ENCODE results near the gene UBE2L6. TPM values are rescaled to one million over a fixed set of nuclear protein-coding genes. Genes with fewer than 3 reads are reported as not detected.

UBE2L6 gene
- polyA plus RNA-seq, 3 donors, result 101 to 284 (median 268) TPM

GRCh38 chr11:57501953-57502352, 65.5 kb downstream of the UBE2L6 start:
- H3K36me3 ChIP-seq (replicated peaks in 1 of 2; ENCODE audit: control insufficient read depth in 1 of 2, insufficient read depth in 2 of 2, low read length in 2 of 2), result peaks cover 14 to 28% of the 10 kb centered on the region in 2 donors
- no peaks in the 10 kb centered on the region for H3K27me3 ChIP-seq (ENCODE audit: control insufficient read depth in 2 of 2, insufficient read depth in 2 of 2, low read length in 2 of 2)
- H3K27ac Mint-ChIP-seq, result peak overlapping the region in 2 of 7 donors; percentile 21 to 40
- no peak overlapping the region for H3K9ac ChIP-seq (ENCODE audit: insufficient read depth, low read length, poor library complexity, severe bottlenecking)
- no peaks in the 10 kb centered on the region for H3K27me3 Mint-ChIP-seq (ENCODE audit: low read depth in 3 of 3)
- no peaks in the 10 kb centered on the region for H3K9me3 Mint-ChIP-seq
- peaks cover 4 to 10% of the 10 kb centered on the region in 2 donors for H3K4me1 ChIP-seq (ENCODE audit: control insufficient read depth in 1 of 2, insufficient read depth in 2 of 2, low read length in 2 of 2)
- whole genome bisulfite sequencing (ENCODE audit: insufficient coverage), result 100% methylated on average over 2 of the region's 4 CpGs
- H3K27ac ChIP-seq (ENCODE audit: low read depth in 1 of 2, low read length in 2 of 2), result no peak overlapping the region
- H3K4me2 ChIP-seq (replicated peaks; ENCODE audit: extremely low read depth, low read length, poor library complexity, severe bottlenecking), result no peak overlapping the region
- H3K36me3 Mint-ChIP-seq, result peaks cover 18 to 46% of the 10 kb centered on the region in 2 donors
- H3K79me2 ChIP-seq (ENCODE audit: insufficient read depth, low read length), result peaks cover 12% of the 10 kb centered on the region
- H2AFZ ChIP-seq (ENCODE audit: insufficient read depth, low read depth, low read length, poor library complexity, severe bottlenecking), result no peak overlapping the region
- peaks cover 8% of the 10 kb centered on the region for H3K4me1 Mint-ChIP-seq
- TF ChIP-seq, protein P1, sequence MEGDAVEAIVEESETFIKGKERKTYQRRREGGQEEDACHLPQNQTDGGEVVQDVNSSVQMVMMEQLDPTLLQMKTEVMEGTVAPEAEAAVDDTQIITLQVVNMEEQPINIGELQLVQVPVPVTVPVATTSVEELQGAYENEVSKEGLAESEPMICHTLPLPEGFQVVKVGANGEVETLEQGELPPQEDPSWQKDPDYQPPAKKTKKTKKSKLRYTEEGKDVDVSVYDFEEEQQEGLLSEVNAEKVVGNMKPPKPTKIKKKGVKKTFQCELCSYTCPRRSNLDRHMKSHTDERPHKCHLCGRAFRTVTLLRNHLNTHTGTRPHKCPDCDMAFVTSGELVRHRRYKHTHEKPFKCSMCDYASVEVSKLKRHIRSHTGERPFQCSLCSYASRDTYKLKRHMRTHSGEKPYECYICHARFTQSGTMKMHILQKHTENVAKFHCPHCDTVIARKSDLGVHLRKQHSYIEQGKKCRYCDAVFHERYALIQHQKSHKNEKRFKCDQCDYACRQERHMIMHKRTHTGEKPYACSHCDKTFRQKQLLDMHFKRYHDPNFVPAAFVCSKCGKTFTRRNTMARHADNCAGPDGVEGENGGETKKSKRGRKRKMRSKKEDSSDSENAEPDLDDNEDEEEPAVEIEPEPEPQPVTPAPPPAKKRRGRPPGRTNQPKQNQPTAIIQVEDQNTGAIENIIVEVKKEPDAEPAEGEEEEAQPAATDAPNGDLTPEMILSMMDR (IDR thresholded peaks at IDR 0.05), result no peak
- H3K4me3 Mint-ChIP-seq, result no peak overlapping the region
- H4K20me1 ChIP-seq (ENCODE audit: insufficient read depth, low read length), result no peaks in the 10 kb centered on the region
- DNase-seq, result no peak
- no peak overlapping the region for H3K4me3 ChIP-seq (replicated peaks in 1 of 3; ENCODE audit: low read depth in 2 of 3, low read length in 3 of 3)
- intact Hi-C loops (cut with micrococcal nuclease), result no loop called here
- no peaks in the 10 kb centered on the region for H3K9me3 ChIP-seq (replicated peaks in 1 of 2; ENCODE audit: control insufficient read depth in 1 of 2, insufficient read depth in 1 of 2, low read length in 2 of 2)

Small RNA genes lying within 50 kb of the gene (small RNA-seq; reads per million reads assigned to genes)
- gene RN7SL605P (ENCODE audit: insufficient read length, low read depth), result not detected

Other genes with a start within 250 kb of the UBE2L6 start
- gene TNKS1BP1, start 242.7 kb downstream of the UBE2L6 start, polyA plus RNA-seq, result 1 to 10 TPM in 1 of 3 donors, under 1 TPM in 2; 0.29 to 1.2 (median 0.50) TPM
- gene SSRP1, start 231.8 kb downstream of the UBE2L6 start, polyA plus RNA-seq, result 10 to 100 TPM in 2 of 3 donors, 1 to 10 TPM in 1; 9.8 to 34.7 (median 14.7) TPM
- gene P2RX3, start 229.3 kb downstream of the UBE2L6 start, polyA plus RNA-seq, result not detected
- not detected for gene PRG3, start 186.5 kb downstream of the UBE2L6 start, polyA plus RNA-seq
- gene PRG2, start 177.0 kb downstream of the UBE2L6 start, polyA plus RNA-seq, result 1 to 10 TPM in 1 of 3 donors, not detected in 2; 1.1 TPM
- 100 to 1,000 TPM in 2 of 3 donors, 10 to 100 TPM in 1; 82.4 to 116 (median 109) TPM for gene SLC43A3, start 140.6 kb downstream of the UBE2L6 start, polyA plus RNA-seq
- gene RTN4RL2, start 107.1 kb downstream of the UBE2L6 start, polyA plus RNA-seq, result under 1 TPM; 0.40 to 0.53 (median 0.44) TPM
- gene SLC43A1, start 52.0 kb downstream of the UBE2L6 start, polyA plus RNA-seq, result 1 to 10 TPM; 5.4 to 6.2 (median 5.8) TPM
- gene TIMM10, start 36.9 kb downstream of the UBE2L6 start, polyA plus RNA-seq, result 10 to 100 TPM; 30.4 to 62.1 (median 58.3) TPM
- not detected for gene SMTNL1, start 30.1 kb downstream of the UBE2L6 start, polyA plus RNA-seq
- 10 to 100 TPM in 1 of 3 donors, 1 to 10 TPM in 2; 7.3 to 10.8 (median 8.5) TPM for gene SERPING1, start 30.0 kb upstream of the UBE2L6 start, polyA plus RNA-seq
- gene YPEL4, start 82.2 kb upstream of the UBE2L6 start, polyA plus RNA-seq, result under 1 TPM in 2 of 3 donors, not detected in 1; 0.36 to 0.56 TPM
- 10 to 100 TPM in 2 of 3 donors, 1 to 10 TPM in 1; 7.6 to 17.9 (median 12.9) TPM for gene CLP1, start 90.1 kb upstream of the UBE2L6 start, polyA plus RNA-seq
- gene ZDHHC5, start 100.4 kb upstream of the UBE2L6 start, polyA plus RNA-seq, result 10 to 100 TPM; 28.6 to 37.9 (median 31.8) TPM
- gene MED19, start 144.5 kb upstream of the UBE2L6 start, polyA plus RNA-seq, result 10 to 100 TPM in 1 of 3 donors, 1 to 10 TPM in 2; 7.1 to 11.3 (median 9.2) TPM
- gene TMX2, start 144.9 kb upstream of the UBE2L6 start, polyA plus RNA-seq, result 10 to 100 TPM; 28.9 to 71.6 (median 52.9) TPM
- 100 to 1,000 TPM in 2 of 3 donors, 10 to 100 TPM in 1; 99.5 to 260 (median 206) TPM for gene SELENOH, start 173.8 kb upstream of the UBE2L6 start, polyA plus RNA-seq
- under 1 TPM in 1 of 3 donors, not detected in 2; 0.10 TPM for gene BTBD18, start 184.1 kb upstream of the UBE2L6 start, polyA plus RNA-seq
- gene CTNND1, start 194.1 kb upstream of the UBE2L6 start, polyA plus RNA-seq, result 10 to 100 TPM; 10.8 to 36.0 (median 13.7) TPM

Data from CD14-positive monocyte (primary cell).